Cerebellar nuclear complex (tissue), 1 donor: ENCODE data around the gene SMPDL3A.

ENCODE experiments used
- DNase-seq, 2 experiments: peaks; one replicate each; lab custom pipeline; 2025; lab: John Stamatoyannopoulos, UW

The SMPDL3A gene

DNA sequence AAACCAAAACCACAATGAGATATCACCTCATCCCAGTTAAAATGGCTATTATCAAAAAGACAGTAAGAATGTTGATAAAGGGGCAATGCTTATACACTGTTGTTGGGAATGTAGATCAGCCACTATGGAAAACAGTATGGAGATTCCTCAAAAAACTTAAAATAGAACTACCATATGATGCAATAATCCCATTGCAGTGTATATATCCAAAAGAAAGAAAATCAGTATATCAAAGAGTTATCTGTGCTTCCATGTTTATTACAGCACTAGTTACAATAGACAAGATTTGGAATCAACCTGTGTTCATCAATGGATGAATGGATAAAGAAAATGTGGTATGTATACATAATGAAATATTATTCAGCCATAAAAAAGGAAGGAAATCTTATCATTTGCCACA, 13.1 kb upstream of the SMPDL3A start:
- DNase-seq: no peak

- DNase-seq: no peak
These were observed 10.8 kb upstream of the SMPDL3A start for GRCh38 chr6:122778302-122778701.

GRCh38 chr6:122778985-122779661, 9.9 kb upstream of the SMPDL3A start:
- DNase-seq: peak; percentile 68 to 96

- no peak for DNase-seq
These were observed 9.4 kb upstream of the SMPDL3A start, which contains the start of gene FABP7 for GRCh38 chr6:122779667-122780066. Gene FABP7, plus strand, starts transcription at chr6:122779716. Its CDS starts 79 bp downstream, at chr6:122779795.

GRCh38 chr6:122780114-122780513, 8.9 kb upstream of the SMPDL3A start:
- DNase-seq: no peak

DNA sequence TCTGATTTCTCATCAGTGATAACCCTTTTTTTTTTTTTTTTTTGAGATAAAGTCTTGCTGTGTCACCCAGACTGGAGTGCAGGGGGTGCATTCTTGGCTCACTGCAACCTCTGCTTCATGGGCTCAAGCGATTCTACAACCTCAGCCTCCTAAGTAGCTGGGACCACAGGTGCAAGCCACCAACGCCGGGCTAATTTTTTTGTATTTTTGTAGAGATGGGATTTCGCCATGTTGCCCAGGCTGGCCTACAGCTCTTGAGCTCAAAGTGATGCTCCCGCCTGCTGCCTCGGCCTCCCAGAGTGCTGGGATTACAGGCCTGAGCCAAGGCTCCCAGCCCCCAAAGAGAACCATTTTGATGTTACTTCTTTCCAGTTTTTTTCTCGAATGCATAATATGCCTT, 7.3 kb upstream of the SMPDL3A start:
- no peak for DNase-seq

DNA sequence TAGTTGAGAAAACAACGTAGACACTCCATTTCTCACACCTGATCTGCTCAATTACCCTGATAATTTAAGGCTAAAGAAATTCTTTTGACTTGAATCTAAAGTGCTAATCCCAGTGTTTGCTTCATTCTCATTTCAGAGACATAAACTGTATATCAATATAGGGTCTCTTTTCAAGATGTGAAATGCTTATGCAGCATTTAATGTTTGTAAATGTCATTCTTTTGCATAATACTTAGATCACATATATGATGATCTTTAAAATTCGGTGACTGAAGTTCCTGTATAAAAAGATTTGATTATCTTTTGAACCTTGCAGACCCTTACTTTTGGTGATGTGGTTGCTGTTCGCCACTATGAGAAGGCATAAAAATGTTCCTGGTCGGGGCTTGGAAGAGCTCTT, 5.7 kb upstream of the SMPDL3A start:
- no peak for DNase-seq

GRCh38 chr6:122785891-122786290, 3.2 kb upstream of the SMPDL3A start:
- no peak for DNase-seq

- DNase-seq: no peak
These were observed 1.3 kb upstream of the SMPDL3A start for GRCh38 chr6:122787721-122788120.

- DNase-seq: no peak
These were observed 850 bp upstream of the SMPDL3A start for GRCh38 chr6:122788208-122788607.

- no peak for DNase-seq
These were observed 336 bp upstream of the SMPDL3A start for GRCh38 chr6:122788663-122789181.

GRCh38 chr6:122790028-122790422, 967 bp downstream of the SMPDL3A start:
- DNase-seq: no peak

DNA sequence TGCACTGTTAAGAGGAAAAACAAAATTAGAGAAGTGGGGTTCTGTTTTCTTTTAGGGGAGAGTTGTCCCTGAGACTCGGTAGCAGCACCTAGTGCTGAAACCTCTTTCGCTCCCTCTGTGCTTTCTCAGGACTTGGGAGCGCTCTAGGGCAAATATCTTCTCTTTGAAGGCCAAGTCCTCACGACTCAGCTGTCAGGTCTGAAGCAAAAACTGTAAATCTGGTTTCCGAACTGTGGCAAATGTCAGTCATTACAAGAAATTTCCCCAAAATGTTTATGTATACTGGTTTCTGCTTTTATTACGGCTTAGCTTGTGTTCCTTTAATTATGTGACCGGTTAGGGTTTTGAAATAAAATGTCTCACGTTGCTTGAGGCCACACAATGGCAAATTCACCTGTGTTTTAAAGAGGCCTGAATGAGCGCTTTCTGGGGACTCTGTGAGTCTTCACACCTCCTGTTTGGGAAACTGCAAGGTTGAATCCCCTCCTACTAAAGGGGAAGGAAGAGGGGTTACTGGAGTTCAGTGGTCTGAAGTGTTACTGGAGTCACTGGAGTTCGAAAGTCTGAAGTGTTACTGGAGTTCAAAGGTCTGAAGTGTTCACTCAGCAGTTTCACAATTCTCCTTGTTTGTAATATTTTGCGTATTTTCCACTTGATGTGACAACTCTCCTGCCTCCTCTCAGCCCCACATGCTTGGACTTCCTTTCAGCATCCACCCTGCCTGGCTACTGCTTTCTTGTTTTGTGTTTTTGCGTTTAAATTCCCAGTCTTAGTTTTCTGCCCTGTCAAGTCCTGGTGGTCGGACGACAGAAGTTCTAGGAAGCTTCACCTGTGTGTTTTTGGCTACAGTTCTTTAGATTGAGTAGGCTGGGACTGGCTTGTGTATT, 1.6 kb downstream of the SMPDL3A start:
- no peak for DNase-seq

DNA sequence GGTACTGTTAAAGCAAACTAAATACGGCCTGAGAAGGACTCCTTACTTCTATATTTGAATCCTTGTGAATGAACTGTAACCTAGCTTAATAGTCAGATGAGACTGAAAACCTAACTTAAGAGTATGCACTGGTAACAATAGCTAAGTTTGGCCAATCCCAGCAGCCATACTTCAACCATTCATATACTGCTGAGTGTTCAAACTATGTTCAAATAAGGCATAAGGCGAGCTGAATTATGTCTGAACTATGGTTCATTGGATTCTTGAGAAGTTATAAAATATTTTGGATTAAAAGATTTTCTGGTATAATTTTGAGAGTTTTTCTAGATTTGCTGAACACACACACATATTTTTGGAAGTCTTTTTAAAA, 2.2 kb downstream of the SMPDL3A start:
- no peak for DNase-seq

DNA sequence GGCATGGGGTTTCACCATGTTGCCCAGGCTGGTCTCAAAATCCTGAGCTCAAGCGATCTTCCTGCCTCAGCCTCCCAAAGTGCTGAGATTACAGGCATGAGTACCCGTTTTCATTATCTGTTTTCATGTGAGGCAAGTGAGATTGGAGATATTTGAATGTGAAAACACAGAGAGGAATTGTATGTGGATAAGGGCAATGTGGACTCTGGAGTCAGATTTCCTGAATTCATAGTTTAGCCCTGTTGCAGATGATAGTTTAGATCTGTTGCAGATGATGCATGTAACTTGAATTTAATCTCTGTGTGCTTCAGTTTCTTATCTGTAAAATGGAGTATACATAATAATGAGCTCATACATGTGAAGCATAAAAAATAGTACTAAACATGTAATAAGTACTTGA, 3.7 kb downstream of the SMPDL3A start:
- no peak for DNase-seq

- DNase-seq: no peak
These were observed 8.5 kb downstream of the SMPDL3A start for GRCh38 chr6:122797537-122797936.

- DNase-seq: no peak
These were observed 9.1 kb downstream of the SMPDL3A start for GRCh38 chr6:122798099-122798641.

GRCh38 chr6:122799140-122799745, 10.2 kb downstream of the SMPDL3A start:
- DNase-seq: no peak

- DNase-seq: no peak
These were observed 11.0 kb downstream of the SMPDL3A start for GRCh38 chr6:122799916-122800686.

- no peak for DNase-seq
These were observed 11.8 kb downstream of the SMPDL3A start for GRCh38 chr6:122800906-122801305.

DNA sequence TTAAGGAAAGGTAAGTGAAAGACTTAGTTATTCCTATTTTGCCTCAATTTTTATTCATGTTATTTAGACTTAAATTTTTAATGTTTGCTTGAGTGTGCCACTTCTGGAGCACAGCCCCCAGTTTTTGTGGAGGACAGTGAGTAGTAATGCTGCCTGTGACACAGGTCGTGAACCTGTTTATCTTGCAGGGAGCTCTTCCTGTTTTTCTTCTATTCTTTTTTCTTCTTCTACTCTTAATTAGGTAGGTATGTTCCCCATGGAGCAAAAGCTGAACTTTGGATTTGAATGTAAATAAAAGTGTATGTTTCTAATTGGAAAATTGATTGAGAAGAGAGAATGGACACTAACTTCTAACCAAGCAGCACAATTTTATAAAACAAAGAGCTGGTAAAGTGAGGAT, 12.3 kb downstream of the SMPDL3A start:
- no peak for DNase-seq
